ENCODE results near the gene PCSK4. TPM values are rescaled to one million over a fixed set of nuclear protein-coding genes. Genes with fewer than 3 reads are reported as not detected.

PCSK4 gene
- total and polyA plus RNA-seq, 2 of the 13 experiments (the other 11 are each of a cell fraction or from before 2014, with no cell fraction given), result 2.0 to 2.7 TPM

DNA sequence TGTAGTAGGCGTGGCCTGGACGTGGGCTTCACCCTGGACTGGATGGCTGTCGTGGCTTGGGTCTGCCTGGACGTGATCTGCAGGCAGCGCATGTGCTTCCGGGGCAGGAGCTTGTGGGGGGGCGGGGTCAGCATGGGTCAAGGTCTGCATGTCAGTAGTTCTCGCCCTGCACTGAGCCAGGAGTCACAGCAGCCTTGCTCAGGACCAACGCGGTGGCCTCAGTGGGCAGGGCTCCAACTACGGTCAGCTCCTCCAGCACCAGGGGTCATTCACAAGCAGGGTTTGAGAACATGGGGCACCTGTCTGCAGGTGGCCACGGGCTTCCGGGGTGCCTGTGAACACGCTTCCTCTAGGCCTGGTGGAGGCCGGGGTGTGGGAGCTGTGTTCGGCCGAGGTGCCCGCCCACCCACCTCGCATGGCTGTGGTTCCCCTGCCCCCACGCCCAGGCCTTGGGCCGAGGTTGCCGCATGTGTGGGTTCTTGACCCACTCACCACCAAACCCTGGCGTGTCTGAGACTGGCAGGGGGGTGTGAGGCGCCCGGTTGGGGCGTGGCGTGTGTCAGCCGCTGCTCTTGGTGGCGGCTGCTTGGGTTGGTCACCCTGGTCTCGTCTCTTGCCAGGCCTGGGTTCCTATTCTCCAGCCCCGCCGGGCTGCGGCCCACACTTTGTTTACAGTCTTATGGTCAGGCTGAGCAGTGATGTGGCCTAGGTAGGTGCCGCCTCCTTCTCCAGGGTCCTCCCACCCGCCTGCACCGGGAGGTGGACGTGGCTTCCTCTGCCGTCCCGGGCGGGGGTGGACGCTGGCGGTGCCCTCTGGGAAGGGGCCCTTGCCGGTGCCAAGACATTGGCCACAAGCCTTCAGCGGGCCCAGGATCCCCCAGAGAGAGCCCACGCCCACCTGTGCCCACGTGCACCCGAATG lies 56.8 kb downstream of the PCSK4 start:
- no peak for DNase-seq (ENCODE audit: low spot score)
- ChIA-PET POLR2A (interaction anchor here (0.6 kb wide), 1 partner anchor 57 kb away, joined by 3 read pairs; the partner anchor contains the start of gene REEP6), CTCF (ENCODE audit: low intra/inter-chr PET ratio, low total read pairs) (no interaction called here)
- Histone ChIP-seq H3K4me3 (replicated peaks in 1 of 3; ENCODE audit: insufficient read depth in 1 of 3, low read depth in 2 of 3, low read length in 3 of 3) (no peak overlapping the region), H3K4me1 (ENCODE audit: insufficient read depth, low read length) (peaks cover 9% of the 10 kb centered on the region), H2AFZ (ENCODE audit: low read length) (no peak overlapping the region), H4K20me1 (ENCODE audit: insufficient read depth, low read length) (no peaks in the 10 kb centered on the region), H3K79me2 (ENCODE audit: insufficient read depth, low read length) (peaks cover 3% of the 10 kb centered on the region), H3K4me2 (ENCODE audit: low read depth, low read length) (no peak overlapping the region), H3K9ac (ENCODE audit: insufficient read depth, low read depth, low read length) (no peak overlapping the region), H3K9me3 (ENCODE audit: low read length) (no peaks in the 10 kb centered on the region), H3K27me3 (ENCODE audit: control insufficient read depth in 1 of 2, insufficient read depth in 2 of 2, low read length in 2 of 2) (no peaks in the 10 kb centered on the region), H3K27ac (ENCODE audit: extremely low read length, insufficient read depth, low read length) (no peak overlapping the region), H3K36me3 (replicated peaks in 1 of 2; ENCODE audit: control insufficient read depth in 1 of 2, insufficient read depth in 2 of 2, low read length in 2 of 2) (peaks cover 26 to 53% of the 10 kb centered on the region in 2 experiments)
- 92% methylated on average over 23 of the region's 47 CpGs for WGBS (ENCODE audit: low lambda C conversion rate)
- no TSS peak for BruUV-seq (replicated peaks)
- intact Hi-C loops (cut with micrococcal nuclease; ENCODE audit: unreplicated experiment), result no loop called here
- in situ Hi-C loops (cut with HindIII; ENCODE audit: extremely low pct_ligation_motif_present, low pct_unique_long_range_greater_than_20kb), result no loop called here
- ATAC-seq, result no peak
- FAIRE-seq, result no peak
- 0 out of 2 replicates have a peak, but pooled peaks have one; percentile 21 for TF ChIP-seq ZNF225 (CRISPR knock-in tag; IDR thresholded peaks at IDR 0.05)
- 0 out of 2 replicates have a peak, but pooled peaks have one; percentile 20 for TF ChIP-seq HOXA3 (CRISPR knock-in tag; IDR thresholded peaks at IDR 0.05)
- no peak for TF ChIP-seq JDP2 (CRISPR knock-in tag; IDR thresholded peaks at IDR 0.05; ENCODE audit: borderline replicate concordance)
- no peak for TF ChIP-seq SAFB2 (CRISPR knock-in tag; IDR thresholded peaks at IDR 0.05; ENCODE audit: borderline replicate concordance, low read depth)
- TF ChIP-seq, protein P1, sequence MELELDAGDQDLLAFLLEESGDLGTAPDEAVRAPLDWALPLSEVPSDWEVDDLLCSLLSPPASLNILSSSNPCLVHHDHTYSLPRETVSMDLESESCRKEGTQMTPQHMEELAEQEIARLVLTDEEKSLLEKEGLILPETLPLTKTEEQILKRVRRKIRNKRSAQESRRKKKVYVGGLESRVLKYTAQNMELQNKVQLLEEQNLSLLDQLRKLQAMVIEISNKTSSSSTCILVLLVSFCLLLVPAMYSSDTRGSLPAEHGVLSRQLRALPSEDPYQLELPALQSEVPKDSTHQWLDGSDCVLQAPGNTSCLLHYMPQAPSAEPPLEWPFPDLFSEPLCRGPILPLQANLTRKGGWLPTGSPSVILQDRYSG (CRISPR knock-in tag; IDR thresholded peaks at IDR 0.05), result no peak
- TF ChIP-seq RBM22 (optimal IDR thresholded peaks at IDR 0.05; ENCODE audit: low read length), result peak; percentile 20
- no peak for TF ChIP-seq MIER2 (CRISPR knock-in tag; IDR thresholded peaks at IDR 0.05)
- no peak for TF ChIP-seq SKI (IDR thresholded peaks at IDR 0.05; ENCODE audit: partially characterized antibody)
- peak; percentile 36; the same call in 1 of the 2 replicates for TF ChIP-seq GABPA (IDR thresholded peaks at IDR 0.05; ENCODE audit: low read depth, low read length)
- peak; percentile 74 for TF ChIP-seq GABPA (CRISPR knock-in tag; IDR thresholded peaks at IDR 0.05; ENCODE audit: low read depth)
- TF ChIP-seq ETS1 (CRISPR knock-in tag; IDR thresholded peaks at IDR 0.05), result no peak
- no peak for TF ChIP-seq ZNF788 (CRISPR knock-in tag; IDR thresholded peaks at IDR 0.05; ENCODE audit: borderline replicate concordance)
- no peak for TF ChIP-seq ZNF570 (CRISPR knock-in tag; IDR thresholded peaks at IDR 0.05; ENCODE audit: borderline replicate concordance)
- TF ChIP-seq NR2C2 (CRISPR knock-in tag; IDR thresholded peaks at IDR 0.05; ENCODE audit: borderline replicate concordance), result peak; percentile 91
- TF ChIP-seq, protein P2, sequence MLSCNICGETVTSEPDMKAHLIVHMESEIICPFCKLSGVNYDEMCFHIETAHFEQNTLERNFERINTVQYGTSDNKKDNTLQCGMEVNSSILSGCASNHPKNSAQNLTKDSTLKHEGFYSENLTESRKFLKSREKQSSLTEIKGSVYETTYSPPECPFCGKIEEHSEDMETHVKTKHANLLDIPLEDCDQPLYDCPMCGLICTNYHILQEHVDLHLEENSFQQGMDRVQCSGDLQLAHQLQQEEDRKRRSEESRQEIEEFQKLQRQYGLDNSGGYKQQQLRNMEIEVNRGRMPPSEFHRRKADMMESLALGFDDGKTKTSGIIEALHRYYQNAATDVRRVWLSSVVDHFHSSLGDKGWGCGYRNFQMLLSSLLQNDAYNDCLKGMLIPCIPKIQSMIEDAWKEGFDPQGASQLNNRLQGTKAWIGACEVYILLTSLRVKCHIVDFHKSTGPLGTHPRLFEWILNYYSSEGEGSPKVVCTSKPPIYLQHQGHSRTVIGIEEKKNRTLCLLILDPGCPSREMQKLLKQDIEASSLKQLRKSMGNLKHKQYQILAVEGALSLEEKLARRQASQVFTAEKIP (CRISPR knock-in tag; IDR thresholded peaks at IDR 0.05; ENCODE audit: borderline replicate concordance), result no peak
- TF ChIP-seq LCORL (IDR thresholded peaks at IDR 0.05), result no peak
- no peak for TF ChIP-seq LCORL (CRISPR knock-in tag; IDR thresholded peaks at IDR 0.05)
- TF ChIP-seq NBN (conservative IDR thresholded peaks at IDR 0.05), result no peak
- no peak for TF ChIP-seq ZNF598 (CRISPR knock-in tag; IDR thresholded peaks at IDR 0.05; ENCODE audit: borderline replicate concordance)
- TF ChIP-seq ZNF101 (CRISPR knock-in tag; IDR thresholded peaks at IDR 0.05; ENCODE audit: borderline replicate concordance, low read depth), result no peak

Data from HepG2 (cell line).